HS-5 (cell line): ENCODE results near the gene PIAS1.
"Not testable (repeated sequence)": the region's sequence is repeated elsewhere in the genome, so short reads cannot be mapped to it uniquely, and the experiment has no call there.

ENCODE experiments used
- DNase-seq: peaks from one replicate; pipeline ENCODE4 v3.0.0-alpha.2; 2012; ENCODE audit warnings: low read depth

PIAS1 gene

GRCh38 chr15:68034719-68035293 is 19.3 kb upstream of the PIAS1 start:
- no peak for DNase-seq

- no peak for DNase-seq
Measured at GRCh38 chr15:68038246-68038645, 15.9 kb upstream of the PIAS1 start.

GRCh38 chr15:68040144-68040543 is 14.0 kb upstream of the PIAS1 start:
- DNase-seq = no peak

GRCh38 chr15:68042156-68042854 is 11.8 kb upstream of the PIAS1 start:
- DNase-seq = no peak

- DNase-seq = no peak
Measured at GRCh38 chr15:68042855-68043222, 11.3 kb upstream of the PIAS1 start.

GRCh38 chr15:68045289-68046265 is 8.5 kb upstream of the PIAS1 start:
- no peak for DNase-seq

GRCh38 chr15:68047826-68048225 is 6.3 kb upstream of the PIAS1 start:
- no peak for DNase-seq

- no peak for DNase-seq
Measured at GRCh38 chr15:68051109-68051508, 3.0 kb upstream of the PIAS1 start.

GRCh38 chr15:68051907-68052306 is 2.2 kb upstream of the PIAS1 start:
- DNase-seq = no peak

- no peak for DNase-seq
Measured at GRCh38 chr15:68052431-68052830, 1.7 kb upstream of the PIAS1 start.

GRCh38 chr15:68053001-68053400 is 1.1 kb upstream of the PIAS1 start:
- DNase-seq = no peak

- DNase-seq = no peak
Measured at GRCh38 chr15:68054628-68055223, 611 bp downstream of the PIAS1 start.

GRCh38 chr15:68055224-68055705 is 1.1 kb downstream of the PIAS1 start:
- no peak for DNase-seq

GRCh38 chr15:68056097-68056865 is 2.2 kb downstream of the PIAS1 start:
- DNase-seq = no peak

GRCh38 chr15:68057034-68057433 is 2.9 kb downstream of the PIAS1 start:
- DNase-seq = no peak

GRCh38 chr15:68057758-68058157 is 3.6 kb downstream of the PIAS1 start:
- DNase-seq = no peak

GRCh38 chr15:68058970-68059369 is 4.9 kb downstream of the PIAS1 start:
- DNase-seq = not testable (repeated sequence)

GRCh38 chr15:68059630-68060029 is 5.5 kb downstream of the PIAS1 start:
- no peak for DNase-seq

- DNase-seq = no peak
Measured at GRCh38 chr15:68061171-68061570, 7.1 kb downstream of the PIAS1 start.

GRCh38 chr15:68061602-68062001 is 7.5 kb downstream of the PIAS1 start:
- DNase-seq = no peak

- no peak for DNase-seq
Measured at GRCh38 chr15:68062214-68062613, 8.1 kb downstream of the PIAS1 start.
